22Rv1 (cell line): ENCODE results near the gene CACNB2.

Source experiments
- ZFX ChIP-seq: fragments of 450-650 bp; IDR thresholded peaks from 2 replicates; pipeline ENCODE4 v1.6.1; 2017; ENCODE audit warnings: antibody characterized with exemption, borderline replicate concordance
- TF ChIP-seq, protein P1 (sequence below): fragments of 450-650 bp; IDR thresholded peaks from 2 replicates; pipeline ENCODE4 v1.5.1; 2017; ENCODE audit warnings: mild to moderate bottlenecking

DNA sequence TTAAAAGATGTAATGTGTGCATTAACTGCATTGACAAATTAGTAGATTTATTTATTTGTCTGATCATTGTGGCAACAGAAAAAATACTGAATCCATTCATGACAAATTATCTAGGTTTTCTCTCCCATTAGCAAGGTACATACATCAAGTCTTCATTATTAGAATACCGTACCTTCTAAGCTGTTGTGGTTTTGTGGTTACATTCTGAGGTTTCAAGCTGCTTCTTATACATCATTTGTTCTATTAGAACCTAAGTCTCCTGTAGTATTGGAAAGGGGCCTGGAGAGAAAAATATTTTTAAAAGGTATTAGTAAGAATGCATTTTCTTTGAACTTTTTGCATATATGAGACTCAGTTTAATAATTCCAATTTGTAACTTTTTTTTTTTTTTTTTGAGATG, 26.3 kb upstream of the CACNB2 start:
- TF ChIP-seq, protein P1, sequence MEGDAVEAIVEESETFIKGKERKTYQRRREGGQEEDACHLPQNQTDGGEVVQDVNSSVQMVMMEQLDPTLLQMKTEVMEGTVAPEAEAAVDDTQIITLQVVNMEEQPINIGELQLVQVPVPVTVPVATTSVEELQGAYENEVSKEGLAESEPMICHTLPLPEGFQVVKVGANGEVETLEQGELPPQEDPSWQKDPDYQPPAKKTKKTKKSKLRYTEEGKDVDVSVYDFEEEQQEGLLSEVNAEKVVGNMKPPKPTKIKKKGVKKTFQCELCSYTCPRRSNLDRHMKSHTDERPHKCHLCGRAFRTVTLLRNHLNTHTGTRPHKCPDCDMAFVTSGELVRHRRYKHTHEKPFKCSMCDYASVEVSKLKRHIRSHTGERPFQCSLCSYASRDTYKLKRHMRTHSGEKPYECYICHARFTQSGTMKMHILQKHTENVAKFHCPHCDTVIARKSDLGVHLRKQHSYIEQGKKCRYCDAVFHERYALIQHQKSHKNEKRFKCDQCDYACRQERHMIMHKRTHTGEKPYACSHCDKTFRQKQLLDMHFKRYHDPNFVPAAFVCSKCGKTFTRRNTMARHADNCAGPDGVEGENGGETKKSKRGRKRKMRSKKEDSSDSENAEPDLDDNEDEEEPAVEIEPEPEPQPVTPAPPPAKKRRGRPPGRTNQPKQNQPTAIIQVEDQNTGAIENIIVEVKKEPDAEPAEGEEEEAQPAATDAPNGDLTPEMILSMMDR = no peak
- TF ChIP-seq ZFX = no peak
